H1 (cell line): ENCODE results near the gene METTL8. TPM values are rescaled to one million over a fixed set of nuclear protein-coding genes. Genes with fewer than 3 reads are reported as not detected.

ENCODE experiments used
- BACH1 ChIP-seq: IDR thresholded peaks from 2 replicates; pipeline ENCODE4 v1.6.1; 2012; ENCODE audit warnings: low read length, improper control_type of control experiment
- CBX5 ChIP-seq: fragments of 300-800, 300-1000 bp; sonication (generic); IDR thresholded peaks from 2 replicates; pipeline ENCODE4 v1.7.1; 2016; ENCODE audit warnings: antibody characterized with exemption, low read length, low read depth
- CHD1 ChIP-seq: IDR thresholded peaks from 2 replicates; pipeline ENCODE4 v1.6.1; 2012; ENCODE audit warnings: low read depth, low read length, improper control_type of control experiment
- EGR1 ChIP-seq: IDR thresholded peaks from 2 replicates; pipeline ENCODE4 v1.6.1; 2011; ENCODE audit warnings: low read depth, low read length, borderline replicate concordance
- JUN ChIP-seq: IDR thresholded peaks from 2 replicates; pipeline ENCODE4 v1.6.1; 2011; ENCODE audit warnings: low read depth, mild to moderate bottlenecking, improper control_type of control experiment, low read length
- KDM5A ChIP-seq: fragments of 200-600 bp; IDR thresholded peaks from 2 replicates; pipeline ENCODE4 v1.7.1; 2012; ENCODE audit warnings: mild to moderate bottlenecking, low read length, inconsistent platforms, mixed read lengths
- SIX5 ChIP-seq: IDR thresholded peaks from 2 replicates; pipeline ENCODE4 v1.6.1; 2011; ENCODE audit warnings: mild to moderate bottlenecking, low read depth, low read length
- SP1 ChIP-seq: IDR thresholded peaks from 2 replicates; pipeline ENCODE4 v1.6.1; 2011; ENCODE audit warnings: low read depth, low read length
- ZNF274 ChIP-seq: IDR thresholded peaks from 2 replicates; pipeline ENCODE4 v1.7.0; 2012; ENCODE audit warnings: low read length, borderline replicate concordance; ENCODE audit errors: extremely low read depth
- polyA plus RNA-seq, 7 experiments: library from polyadenylated mRNA; depleted of rRNA in 3 of 7; stranded (reverse) in 5 of 7; unstranded in 2 of 7; fragments of >200 nt in 5 of 7; fragments of 200-250 nt in 2 of 7; gene quantifications; 1 replicate in 5 of 7; 2 replicates in 1 of 7; 4 replicates in 1 of 7; pipeline versions ENCODE4 v1.2.1 to v1.2.3, GENCODE V29; 2011 to 2013; ENCODE audit warnings: missing spikeins in 2 of 7, mixed read lengths in 2 of 7
- total RNA-seq: library from RNA; stranded (reverse); fragmentation: NEBNext Ultra II Directional; extraction: Animal tissue kit (Norgen Biotek cat#: 25700); gene quantifications from 2 replicates; pipeline ENCODE4 v1.2.1, GENCODE V29; 2021

METTL8 gene
- total and polyA plus RNA-seq, 2 of the 8 experiments (the other 6 are each of a cell fraction or from before 2014, with no cell fraction given): 17.6 to 79.7 TPM

DNA sequence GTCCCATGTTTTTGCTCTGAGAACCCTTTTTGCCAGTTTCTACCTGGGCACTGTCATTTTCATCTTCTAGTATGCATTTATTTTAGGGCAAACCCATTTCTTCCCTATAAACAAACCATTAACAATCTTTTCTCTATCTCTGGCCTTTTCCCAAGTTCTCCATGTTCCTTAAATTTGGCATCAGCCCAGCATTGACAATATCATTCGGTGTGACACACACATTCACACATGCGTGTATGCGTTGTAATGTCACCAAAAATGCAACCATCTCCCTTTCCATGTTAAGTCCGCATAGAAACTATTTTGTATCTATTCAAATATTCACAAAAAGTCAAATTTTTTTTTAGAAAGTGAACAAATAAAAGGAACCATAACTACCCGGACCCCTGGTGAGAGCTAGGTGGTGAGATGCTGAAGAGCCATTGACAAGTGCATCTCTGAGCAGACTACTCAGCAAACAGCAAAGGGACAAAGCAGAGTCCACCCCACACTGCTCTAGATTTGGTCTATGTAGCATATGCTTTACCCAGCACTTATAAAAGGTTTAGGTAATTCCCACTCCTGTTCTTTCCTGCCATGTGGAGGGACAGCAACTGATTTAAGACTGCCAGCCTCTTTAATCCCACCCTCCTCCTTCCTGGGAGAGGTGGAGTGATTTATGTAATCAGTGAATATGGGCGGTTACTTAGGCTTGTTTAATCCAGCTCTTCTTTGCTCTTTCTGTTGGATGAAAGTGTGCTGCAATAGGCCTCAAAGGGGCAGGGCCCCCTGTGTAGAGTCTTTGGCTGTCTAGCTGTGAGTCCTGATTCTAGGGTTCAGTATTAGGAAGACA lies 124.1 kb downstream of the METTL8 start (continued):
- TF ChIP-seq SIX5: no peak
- TF ChIP-seq ZNF274: no peak
- TF ChIP-seq SP1: no peak
- TF ChIP-seq CHD1: no peak
- no peak for TF ChIP-seq CBX5
- TF ChIP-seq KDM5A: no peak
- no peak for TF ChIP-seq JUN
- TF ChIP-seq BACH1: no peak
- no peak for TF ChIP-seq EGR1
